ENCODE measurements around the gene ASRGL1. TPM values are rescaled to one million over a fixed set of nuclear protein-coding genes. Genes with fewer than 3 reads are reported as not detected.

ASRGL1 gene
- total and polyA plus RNA-seq, 4 donors: 3.7 to 15.2 (median 8.1) TPM

- no peak overlapping the region for H3K9ac ChIP-seq (ENCODE audit: low read depth in 1 of 2, low read length in 2 of 2)
- WGBS: 54% methylated on average over 7 of the region's 7 CpGs
- no peaks in the 10 kb centered on the region for H3K36me3 ChIP-seq (ENCODE audit: control insufficient read depth in 4 of 4, insufficient read depth in 3 of 4, low read depth in 1 of 4, low read length in 3 of 4)
- no peak overlapping the region for H3K4me3 ChIP-seq (ENCODE audit: low read depth in 1 of 3, low read length in 3 of 3)
- DNase-seq (ENCODE audit: low spot score): no peak
- H3K9me3 ChIP-seq (ENCODE audit: control insufficient read depth in 4 of 4, low read length in 3 of 4): no peaks in the 10 kb centered on the region
- H3K27me3 ChIP-seq (ENCODE audit: control insufficient read depth in 4 of 4, insufficient read depth in 4 of 4, low read length in 3 of 4): peaks cover 0 to 6% (median 3%) of the 10 kb centered on the region in 4 donors
- H3K4me1 ChIP-seq (ENCODE audit: control insufficient read depth in 4 of 4, insufficient read depth in 4 of 4, low read length in 3 of 4): no peaks in the 10 kb centered on the region
- TF ChIP-seq CTCF (IDR thresholded peaks at IDR 0.05; ENCODE audit: low read depth, low read length, missing input control): no peak
- TF ChIP-seq FOXA2 (IDR thresholded peaks at IDR 0.05): no peak
- no peak for TF ChIP-seq SP1 (IDR thresholded peaks at IDR 0.05)
- no peak for TF ChIP-seq FOXA1 (IDR thresholded peaks at IDR 0.05)
- TF ChIP-seq ZBTB33 (IDR thresholded peaks at IDR 0.05): no peak
- TF ChIP-seq, protein P1, sequence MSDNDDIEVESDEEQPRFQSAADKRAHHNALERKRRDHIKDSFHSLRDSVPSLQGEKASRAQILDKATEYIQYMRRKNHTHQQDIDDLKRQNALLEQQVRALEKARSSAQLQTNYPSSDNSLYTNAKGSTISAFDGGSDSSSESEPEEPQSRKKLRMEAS (IDR thresholded peaks at IDR 0.05): no peak
- no peak for TF ChIP-seq TAF1 (conservative IDR thresholded peaks at IDR 0.05)
- TF ChIP-seq RAD21 (IDR thresholded peaks at IDR 0.05): no peak
- H3K27ac ChIP-seq (ENCODE audit: low read depth in 1 of 2, low read length in 2 of 2): no peak overlapping the region
These were observed 27.3 kb upstream of the ASRGL1 start for GRCh38 chr11:62309991-62310390.

DNA sequence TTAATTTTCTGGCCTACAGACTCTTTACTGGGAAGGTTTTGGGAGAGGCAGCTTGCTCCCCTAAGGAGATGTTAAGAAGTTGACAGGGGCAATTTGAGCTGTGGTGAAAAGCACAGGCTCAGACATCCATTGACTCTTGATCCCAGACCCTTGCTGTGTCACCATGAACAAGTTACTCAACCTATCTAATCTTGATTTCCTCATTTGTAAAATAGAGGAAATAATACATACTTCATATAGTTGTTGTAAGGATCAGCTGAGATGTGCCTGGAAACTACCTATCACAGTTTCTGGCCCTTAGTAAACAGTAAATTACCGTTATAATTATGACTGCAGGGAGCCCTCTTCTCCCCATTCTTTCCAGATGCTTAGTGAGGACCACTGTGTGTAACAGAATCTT is 21.8 kb upstream of the ASRGL1 start:
- Histone ChIP-seq H3K27ac (ENCODE audit: low read depth in 1 of 2, low read length in 2 of 2) (no peak overlapping the region), H3K36me3 (ENCODE audit: control insufficient read depth in 4 of 4, insufficient read depth in 3 of 4, low read depth in 1 of 4, low read length in 3 of 4) (no peaks in the 10 kb centered on the region), H3K27me3 (ENCODE audit: control insufficient read depth in 4 of 4, insufficient read depth in 4 of 4, low read length in 3 of 4) (no peaks in the 10 kb centered on the region), H3K4me3 (ENCODE audit: low read depth in 1 of 3, low read length in 3 of 3) (no peak overlapping the region), H3K4me1 (ENCODE audit: control insufficient read depth in 4 of 4, insufficient read depth in 4 of 4, low read length in 3 of 4) (no peaks in the 10 kb centered on the region), H3K9me3 (ENCODE audit: control insufficient read depth in 4 of 4, low read length in 3 of 4) (no peaks in the 10 kb centered on the region), H3K9ac (ENCODE audit: low read depth in 1 of 2, low read length in 2 of 2) (no peak overlapping the region)
- WGBS: 79% methylated on average over 1 of the region's 1 CpG
- no peak for DNase-seq (ENCODE audit: low spot score)
- no peak for TF ChIP-seq HNF4G (IDR thresholded peaks at IDR 0.05)
- TF ChIP-seq GABPA (IDR thresholded peaks at IDR 0.05 in 1 of 2, conservative IDR thresholded peaks at IDR 0.05 in 1 of 2): no peak
- TF ChIP-seq RXRA (IDR thresholded peaks at IDR 0.05): no peak
- no peak for TF ChIP-seq NR2F2 (IDR thresholded peaks at IDR 0.05)
- no peak for TF ChIP-seq TAF1 (conservative IDR thresholded peaks at IDR 0.05)
- no peak for TF ChIP-seq SP1 (IDR thresholded peaks at IDR 0.05)
- no peak for TF ChIP-seq FOXA2 (IDR thresholded peaks at IDR 0.05)
- no peak for TF ChIP-seq JUND (IDR thresholded peaks at IDR 0.05)
- no peak for TF ChIP-seq HNF4A (conservative IDR thresholded peaks at IDR 0.05)
- TF ChIP-seq, protein P2, sequence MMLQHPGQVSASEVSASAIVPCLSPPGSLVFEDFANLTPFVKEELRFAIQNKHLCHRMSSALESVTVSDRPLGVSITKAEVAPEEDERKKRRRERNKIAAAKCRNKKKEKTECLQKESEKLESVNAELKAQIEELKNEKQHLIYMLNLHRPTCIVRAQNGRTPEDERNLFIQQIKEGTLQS (IDR thresholded peaks at IDR 0.05): no peak
- no peak for TF ChIP-seq ZBTB33 (IDR thresholded peaks at IDR 0.05)
- TF ChIP-seq CTCF (IDR thresholded peaks at IDR 0.05; ENCODE audit: low read depth, low read length, missing input control): no peak
- TF ChIP-seq, protein P1 (IDR thresholded peaks at IDR 0.05): no peak
- no peak for TF ChIP-seq RAD21 (IDR thresholded peaks at IDR 0.05)
- TF ChIP-seq EGR1 (IDR thresholded peaks at IDR 0.05; ENCODE audit: low read depth in 2 of 2): no peak
- TF ChIP-seq REST (IDR thresholded peaks at IDR 0.05): no peak
- TF ChIP-seq FOXA1 (IDR thresholded peaks at IDR 0.05): no peak
- no peak for TF ChIP-seq YY1 (IDR thresholded peaks at IDR 0.05)
